NCI-H524 treated with DMSO at 0.1 percent for 48 hours (cell line): ENCODE results near the gene ZCCHC7.
"Not testable (repeated sequence)": the region's sequence is repeated elsewhere in the genome, so short reads cannot be mapped to it uniquely, and the experiment has no call there.

Source experiments
- DNase-seq: peaks from one replicate; lab custom pipeline; 2025; lab: John Stamatoyannopoulos, UW

The ZCCHC7 gene

DNA sequence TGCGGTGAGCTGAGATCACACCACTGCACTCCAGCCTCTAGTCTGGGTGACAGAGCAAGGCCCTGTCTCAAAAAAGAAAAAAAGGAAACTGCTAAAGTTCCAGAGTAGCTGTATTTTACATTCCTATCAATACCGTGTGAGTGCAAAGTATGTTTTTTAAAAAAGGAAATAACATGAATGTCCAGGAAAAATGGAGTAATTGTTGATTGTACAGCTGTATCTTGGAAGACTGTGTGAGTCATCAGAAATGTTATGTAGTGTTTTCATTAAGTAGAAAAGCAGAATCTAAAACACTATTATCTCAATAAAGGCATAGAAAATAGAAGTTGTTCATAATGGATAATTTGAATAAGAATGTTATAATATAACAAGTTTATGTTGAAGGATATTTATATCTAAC, 53.9 kb downstream of the ZCCHC7 start:
- DNase-seq: no peak

DNA sequence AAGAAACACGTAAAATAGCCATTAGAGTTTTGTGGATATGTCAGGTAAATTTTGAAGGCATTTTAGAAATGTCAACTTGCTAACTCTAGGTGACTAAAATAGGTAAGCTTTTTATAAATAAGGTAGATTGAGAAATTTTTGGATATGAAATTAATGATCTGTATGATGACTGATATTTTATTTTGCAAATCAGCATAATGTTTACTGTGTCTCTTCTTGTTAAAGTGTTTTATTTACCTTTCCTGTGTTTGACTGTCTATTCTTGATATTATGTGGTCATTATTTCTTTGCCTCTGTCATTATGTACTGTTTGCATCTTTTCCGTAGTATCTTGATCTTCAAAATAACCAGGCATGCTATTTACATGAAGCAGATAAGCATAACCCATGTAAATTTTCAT, 58.4 kb downstream of the ZCCHC7 start:
- DNase-seq: no peak

DNA sequence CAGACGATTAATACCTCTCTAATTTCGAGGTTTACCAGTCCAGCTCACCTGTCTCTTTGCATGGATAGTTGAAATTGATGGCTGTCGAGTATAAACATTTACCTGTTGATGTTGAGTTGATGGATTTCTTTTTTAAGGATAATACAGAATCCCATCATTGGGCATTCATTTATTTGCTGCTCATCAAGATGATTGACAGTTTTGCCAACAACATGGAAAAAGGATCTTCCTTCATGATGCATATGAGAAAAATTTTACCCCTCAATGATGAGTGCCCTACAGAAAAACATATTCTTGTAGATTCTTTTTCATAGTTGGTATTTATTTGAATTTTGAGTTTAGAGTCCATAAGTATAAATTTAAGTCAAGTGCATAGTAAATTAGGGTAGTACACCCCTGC, 59.2 kb downstream of the ZCCHC7 start:
- no peak for DNase-seq

DNA sequence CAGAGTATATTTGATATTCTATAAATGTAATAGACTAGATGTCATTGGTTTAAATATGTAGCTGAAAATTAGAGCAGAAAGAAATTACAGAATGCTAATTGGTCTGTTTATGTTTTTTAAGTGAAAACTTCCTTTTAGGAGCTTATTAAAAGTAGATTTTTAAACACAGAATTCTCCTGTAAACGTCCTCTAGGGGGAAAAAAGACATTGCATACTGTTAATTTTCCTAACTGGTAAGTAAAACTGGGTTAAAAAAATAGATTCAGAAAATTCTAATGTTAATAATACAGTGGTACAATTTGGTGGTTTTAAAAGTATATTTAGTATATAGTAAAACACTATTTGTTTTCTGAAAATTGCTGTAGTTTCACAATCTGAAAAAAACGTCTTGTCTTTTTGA, 59.8 kb downstream of the ZCCHC7 start:
- no peak for DNase-seq

DNA sequence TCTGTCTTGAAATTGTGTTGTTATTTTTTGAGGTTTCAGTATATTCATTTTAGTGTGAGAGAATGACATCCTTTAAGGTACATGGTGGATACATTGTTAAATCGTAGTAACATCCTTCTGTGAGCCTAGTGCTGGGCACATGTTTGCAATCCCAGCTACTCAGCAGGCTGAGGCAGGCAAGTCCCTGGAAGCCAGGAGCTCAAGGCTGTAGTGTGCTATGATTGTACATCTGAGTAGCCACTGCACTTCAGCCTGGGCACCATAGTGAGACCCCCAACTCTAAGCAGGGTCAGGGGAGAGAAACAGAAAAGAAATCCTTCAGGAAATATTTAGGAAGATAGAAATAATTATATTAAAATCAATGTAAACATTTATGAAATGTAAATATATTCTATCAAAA, 62.3 kb downstream of the ZCCHC7 start:
- no peak for DNase-seq

DNA sequence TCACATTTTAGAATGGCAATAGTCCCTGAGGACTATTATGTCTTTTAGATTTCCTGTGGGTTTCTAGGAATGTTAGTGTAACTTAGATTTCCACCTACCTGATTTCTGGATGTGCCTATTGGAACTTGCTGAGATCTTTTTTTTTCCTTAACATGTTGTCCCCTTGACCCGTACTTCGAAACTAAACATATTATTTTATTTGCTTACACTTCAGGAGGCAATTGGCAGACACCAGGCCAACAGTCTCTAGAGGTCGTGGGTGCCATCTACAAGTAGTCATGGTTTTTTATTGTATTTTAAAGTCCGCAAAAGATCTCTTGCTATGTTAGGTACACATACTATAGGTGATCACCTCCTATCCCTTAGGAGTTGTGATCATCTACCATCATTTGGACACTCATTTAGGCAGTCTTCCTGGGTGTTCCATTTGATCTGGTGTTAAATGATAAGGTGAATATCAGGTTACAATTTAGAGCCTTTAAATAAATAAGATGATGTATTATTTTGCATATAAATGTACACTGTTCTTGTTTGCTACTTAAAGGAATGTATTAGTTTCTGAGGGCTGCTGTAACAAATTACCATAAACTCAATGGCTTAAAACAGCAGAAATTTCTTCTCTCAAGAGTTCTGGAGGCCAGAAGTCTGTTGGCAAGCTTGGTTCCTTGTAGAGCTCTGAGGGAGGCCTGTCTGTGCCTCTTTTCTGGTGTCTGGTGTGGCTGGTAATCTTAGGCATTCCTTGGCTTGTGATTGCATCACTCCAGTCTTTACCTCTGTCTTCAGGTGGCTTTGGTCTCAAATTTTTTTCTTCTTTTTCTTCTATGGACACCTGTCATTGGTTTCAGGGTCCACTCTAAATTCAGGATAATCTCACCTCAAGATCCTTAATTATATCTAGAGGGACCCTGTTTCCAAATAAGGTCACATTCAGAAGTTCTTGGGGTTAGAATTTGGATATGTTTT, 64.8 kb downstream of the ZCCHC7 start:
- DNase-seq: no peak

DNA sequence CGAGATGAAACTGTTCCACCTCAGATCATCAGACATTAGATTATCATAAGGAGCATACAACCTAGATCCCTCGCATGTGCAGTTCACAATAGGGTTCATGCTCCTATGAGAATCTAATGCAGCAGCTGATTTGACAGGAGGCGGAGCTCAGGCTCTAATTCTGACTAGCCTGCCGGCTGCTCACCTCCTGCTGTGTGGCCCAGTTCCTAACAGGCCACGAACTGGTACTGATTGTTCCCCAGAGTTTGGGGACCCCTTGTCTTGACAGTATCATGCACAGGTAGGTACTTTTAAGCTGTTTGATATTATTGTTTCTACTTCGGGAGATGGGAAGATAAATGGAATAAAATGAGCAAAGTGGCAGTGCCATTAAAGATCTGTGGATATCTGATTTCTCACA, 66.9 kb downstream of the ZCCHC7 start:
- no peak for DNase-seq

DNA sequence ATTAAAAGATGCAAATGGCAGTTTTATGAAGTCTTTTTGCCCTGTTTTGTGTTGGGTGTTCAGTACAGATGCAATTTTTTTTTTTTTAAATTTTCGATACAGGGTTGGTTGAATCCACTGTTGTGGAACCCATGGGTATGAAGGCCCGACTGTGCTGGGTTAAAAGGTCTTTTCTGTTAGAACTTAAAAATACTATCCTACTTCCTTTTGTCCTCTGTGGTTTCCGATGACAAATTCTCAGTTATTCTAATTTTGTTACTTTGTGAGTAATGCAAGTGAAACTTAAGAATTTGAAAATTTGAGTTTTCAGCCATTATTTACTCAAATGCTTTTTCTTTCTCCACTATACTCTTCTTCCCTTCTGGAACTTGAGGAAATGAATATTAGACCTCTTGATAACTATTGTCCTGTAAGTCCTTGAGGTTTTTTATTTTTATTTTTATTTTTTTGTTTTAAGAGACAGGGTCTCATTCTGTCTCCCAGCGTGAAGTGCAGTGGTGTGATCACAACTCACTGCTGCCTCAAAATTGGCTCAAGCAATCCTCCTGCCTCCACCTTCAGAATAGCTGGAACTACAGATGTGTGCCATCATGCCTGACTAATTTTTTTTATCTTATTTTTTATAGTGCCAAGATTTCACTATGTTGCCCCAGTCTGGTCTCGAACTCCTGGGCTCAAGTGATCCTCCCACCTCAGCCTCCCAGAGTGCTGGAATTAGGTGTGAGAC, 67.5 kb downstream of the ZCCHC7 start:
- no peak for DNase-seq

DNA sequence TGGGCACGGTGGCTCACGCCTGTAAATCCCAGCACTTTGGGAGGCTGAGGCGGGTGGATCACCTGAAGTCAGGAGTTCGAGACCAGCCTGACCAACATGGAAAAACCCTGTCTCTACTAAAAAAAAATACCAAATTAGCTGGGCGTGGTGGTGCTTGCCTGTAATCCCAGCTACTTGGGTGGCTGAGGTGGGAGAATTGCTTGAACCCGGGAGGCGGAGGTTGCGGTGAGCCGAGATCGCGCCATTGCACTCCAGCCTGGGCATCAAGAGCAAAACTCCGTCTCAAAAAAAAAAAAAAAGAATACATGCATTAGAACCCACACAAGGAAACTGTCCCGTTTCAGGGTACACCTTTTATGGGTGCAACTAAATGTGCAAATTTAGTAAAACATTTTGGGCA, 70.4 kb downstream of the ZCCHC7 start:
- not testable (repeated sequence) for DNase-seq

DNA sequence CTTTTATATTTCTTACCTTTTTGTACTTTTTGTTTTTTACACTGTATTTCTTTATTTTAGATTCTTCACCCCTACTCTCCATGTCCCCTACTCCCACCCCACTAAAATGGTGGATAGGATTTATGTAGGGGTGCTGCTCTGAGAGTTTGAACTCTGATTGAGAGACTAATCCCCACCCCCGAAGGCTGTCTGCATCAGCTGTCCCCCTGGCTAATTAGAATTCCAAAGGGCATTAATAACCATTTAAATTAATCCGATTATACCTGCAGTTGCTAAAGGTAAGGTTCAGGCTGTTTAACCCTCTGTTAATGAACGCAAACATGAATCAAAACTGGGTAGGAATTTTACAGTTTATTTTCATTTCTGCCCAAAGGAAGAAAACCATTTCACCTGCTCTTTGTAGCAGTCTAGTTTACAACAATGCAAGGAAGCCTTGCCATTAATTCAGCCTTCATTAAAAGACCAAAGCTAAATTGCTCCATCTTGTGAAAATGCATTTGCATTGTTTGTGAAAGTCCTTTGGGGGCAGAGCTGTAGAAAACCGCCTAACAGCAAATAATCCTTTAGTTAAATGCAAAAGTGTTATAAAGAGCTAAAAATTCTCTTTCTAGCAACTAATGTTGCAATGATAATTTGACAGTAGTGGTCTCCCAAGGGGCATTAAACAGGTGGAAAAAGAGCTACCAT, 71.2 kb downstream of the ZCCHC7 start:
- DNase-seq: peak; percentile 81

DNA sequence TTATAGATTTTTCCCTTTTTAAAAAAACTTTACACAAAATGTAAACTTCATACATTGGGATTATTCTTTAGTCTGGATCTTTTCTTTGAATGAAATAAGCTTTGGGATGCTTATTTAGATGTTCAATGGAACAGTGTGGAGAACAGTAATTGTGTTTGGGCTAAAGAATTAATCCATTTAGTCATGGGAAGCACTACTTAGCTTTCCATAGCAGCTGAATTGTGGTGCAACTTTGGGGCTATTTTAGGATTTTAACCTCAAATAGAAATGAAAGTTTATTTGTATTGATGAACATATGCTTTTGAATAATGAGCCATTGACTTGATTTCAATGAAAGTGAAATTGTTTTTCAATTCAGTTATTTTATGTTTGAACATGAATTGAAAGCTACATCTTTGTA, 72.4 kb downstream of the ZCCHC7 start:
- no peak for DNase-seq

DNA sequence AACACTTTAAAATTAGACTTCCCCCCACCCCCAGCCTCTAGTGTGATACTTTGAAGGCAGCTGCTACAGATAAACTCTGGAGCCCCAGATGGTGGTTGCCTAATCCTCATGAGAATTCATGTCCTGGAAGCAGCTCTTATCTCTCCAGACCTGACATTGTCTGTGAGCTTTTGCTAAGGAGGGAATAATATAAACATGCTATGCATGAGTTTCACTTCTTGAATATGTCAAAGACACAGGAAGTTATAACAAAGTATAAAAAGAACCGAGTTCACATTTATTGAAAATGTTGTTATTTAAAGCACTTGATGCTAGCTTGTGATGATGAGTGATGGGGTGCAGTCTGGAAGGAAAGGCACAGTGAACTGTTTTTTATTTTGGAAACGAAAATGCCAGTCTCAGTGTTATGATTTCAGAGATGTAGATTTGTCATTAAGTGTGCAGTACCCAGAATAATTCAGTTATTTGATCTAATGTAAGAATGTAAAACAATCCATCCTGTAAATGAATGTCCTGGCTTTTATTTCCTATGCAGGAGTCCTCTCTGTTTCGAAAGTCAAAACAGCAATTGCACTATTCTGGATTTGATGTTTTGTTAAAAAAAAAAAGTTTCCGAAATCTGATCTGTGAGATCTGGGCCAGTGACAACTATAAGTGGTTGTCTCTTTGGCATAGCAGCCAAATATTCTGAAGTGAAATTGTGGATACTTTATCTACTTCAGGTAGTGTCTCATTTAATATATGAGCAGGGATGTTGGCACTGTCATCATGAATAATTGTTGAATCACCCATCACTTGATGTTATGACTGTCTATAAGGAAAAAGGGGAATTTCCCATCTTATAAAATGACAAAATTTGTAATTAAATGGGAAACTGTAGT, 77.0 kb downstream of the ZCCHC7 start:
- DNase-seq: peak; percentile 71

DNA sequence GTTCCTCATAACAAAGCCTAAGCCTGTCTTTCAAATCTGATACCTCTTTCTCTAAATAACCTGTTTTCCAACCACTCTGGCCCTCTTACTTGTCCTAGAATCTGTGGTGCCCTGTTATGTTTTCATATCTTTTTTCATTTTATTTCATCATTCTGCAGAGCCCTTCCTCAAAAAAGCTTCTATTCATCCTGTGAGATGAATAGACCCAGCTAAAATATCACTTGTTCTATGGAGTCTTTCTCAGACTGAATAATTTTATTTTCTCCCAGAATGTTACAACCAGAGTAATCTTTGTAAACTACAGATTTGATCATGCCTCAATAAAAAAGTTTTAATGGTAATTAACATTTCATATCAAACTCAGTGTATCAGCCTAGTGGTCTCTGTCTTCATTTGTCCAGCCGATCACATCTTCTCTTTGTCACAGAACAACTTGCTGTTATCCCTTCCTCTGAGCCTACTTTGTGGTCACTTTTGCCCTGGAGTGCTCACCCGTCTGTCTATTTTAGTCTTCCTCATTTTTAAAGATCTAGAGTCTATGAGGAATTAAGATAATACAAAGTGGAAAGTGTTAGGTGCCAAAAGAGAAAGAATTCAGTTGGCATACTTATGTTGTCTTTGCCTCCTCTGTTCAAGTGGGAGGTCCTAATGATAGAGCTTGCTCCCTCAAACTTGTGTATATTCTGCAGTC, 77.8 kb downstream of the ZCCHC7 start:
- DNase-seq: no peak

DNA sequence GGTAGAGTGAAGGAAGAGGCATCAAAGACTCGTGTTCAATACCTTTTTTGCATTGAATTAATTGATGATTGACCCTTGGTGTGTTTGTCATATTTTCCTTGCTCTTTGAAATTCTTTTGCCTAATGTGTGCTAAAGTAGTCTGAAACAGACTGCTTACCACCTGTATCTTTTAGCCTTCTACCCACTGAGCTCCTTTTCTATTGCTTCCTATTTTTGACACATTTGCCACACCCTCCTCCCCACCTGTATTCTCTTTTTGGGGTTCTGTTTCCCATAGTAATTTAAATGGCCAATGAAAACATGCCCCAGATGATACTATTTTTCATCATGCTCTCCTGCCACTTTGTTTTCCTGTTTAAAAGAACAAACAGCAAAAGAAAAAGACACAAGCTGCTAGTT, 78.5 kb downstream of the ZCCHC7 start:
- no peak for DNase-seq

DNA sequence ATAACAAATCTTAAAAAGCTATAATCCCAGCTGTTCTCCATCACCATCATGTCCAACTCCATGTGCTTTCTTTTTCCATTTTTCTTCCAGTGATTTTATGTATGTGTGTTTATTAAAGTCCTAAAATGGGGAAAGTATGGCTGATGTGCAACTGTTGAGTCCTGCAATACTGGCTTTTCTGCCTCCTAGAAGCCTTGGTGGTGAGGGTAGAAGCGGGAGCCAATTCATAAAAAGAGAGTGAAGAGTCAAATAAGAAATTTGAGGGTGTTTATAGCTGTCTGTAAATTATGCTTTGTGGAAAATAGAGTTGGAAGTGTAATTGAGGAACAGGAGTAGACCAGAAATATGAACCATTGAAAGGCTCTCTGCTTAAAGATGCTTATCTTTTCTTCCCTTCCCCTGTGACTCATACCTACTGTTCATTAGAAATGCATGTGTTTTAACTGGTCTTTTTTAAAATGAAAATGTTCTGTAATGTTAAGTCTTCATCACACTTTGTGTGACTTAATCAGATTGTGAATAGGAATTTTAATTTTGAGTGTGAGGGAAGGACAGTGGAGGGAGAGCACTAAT, 80.1 kb downstream of the ZCCHC7 start:
- DNase-seq: no peak

DNA sequence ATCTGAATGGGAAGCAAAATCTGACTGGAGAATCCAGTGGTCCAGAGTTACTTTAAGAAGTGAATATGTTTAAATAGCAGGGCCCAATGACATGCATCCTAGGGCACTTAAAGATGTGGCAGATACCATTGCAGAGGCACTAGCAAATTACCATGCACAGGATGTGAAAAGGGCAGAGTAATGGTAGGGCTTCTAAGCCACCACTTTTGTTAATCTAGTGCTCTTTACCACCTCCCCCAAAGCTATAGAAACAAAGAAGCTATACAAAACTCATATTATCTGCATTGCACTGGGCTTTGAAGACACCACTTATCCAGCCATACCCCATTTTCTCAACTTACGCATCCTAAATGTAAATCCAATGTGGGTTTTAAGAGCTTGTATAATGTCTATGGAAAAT, 81.2 kb downstream of the ZCCHC7 start:
- DNase-seq: no peak

DNA sequence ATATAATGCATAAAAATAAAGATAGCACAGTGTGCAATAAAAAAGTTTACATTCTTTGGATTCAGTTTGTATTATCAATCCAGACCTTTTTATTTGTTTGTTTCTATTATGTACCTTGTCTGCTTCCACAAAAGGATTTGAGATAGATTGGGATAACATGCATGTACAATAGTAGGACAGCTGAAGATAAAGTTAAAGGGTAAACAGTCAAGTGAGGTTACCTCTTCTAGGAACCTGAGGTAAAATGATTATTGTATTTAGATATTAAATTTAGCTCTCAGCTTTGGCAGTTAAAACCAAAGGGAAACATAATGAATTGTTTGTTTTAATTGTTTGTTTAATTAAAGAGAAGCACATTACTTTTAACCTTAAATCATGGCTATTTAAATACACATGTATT, 81.7 kb downstream of the ZCCHC7 start:
- DNase-seq: no peak

DNA sequence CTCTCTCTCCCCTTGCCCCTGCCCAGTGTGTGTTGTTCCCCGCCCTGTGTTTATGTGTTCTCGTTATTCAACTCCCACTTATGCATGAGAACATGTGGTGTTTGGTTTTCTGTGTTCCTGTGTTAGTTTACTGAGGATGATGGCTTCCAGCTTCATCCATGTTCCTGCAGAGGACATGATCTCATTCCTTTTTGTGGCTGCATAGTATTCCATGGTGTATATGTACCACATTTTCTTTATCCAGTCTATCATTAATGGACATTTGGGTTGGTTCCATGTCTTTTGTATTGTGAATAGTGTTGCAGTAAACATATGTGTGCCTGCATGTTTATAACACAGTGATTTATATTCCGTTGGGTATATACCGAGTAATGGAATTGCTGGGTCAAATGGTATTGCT, 83.1 kb downstream of the ZCCHC7 start:
- DNase-seq: not testable (repeated sequence)

DNA sequence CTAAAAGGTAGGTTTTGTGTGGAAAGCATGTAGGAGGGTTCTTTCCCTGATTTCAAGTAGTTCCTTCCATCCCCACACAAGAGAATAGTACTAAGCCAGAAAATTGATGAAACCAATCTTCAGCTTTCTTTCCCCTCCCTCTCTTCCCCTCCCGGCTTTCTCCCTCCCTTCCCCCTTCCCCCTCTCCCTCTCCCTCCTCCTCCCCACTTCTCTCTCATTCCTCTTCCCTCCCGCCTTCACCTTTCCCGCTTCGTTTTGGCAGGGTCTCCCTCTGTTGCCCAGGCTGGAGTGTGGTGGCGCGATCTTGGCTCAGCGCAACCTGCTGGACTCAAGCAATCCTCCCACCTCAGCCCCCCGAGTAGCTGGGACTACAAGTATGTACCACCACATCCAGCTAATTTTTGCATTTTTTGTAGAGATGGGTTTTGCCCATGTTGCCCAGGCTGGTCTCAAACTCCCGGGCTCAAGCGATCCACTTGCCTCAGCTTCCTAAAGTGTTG, 85.8 kb downstream of the ZCCHC7 start:
- DNase-seq: no peak
